ENCODE measurements around the gene HOXD3. TPM values are rescaled to one million over a fixed set of nuclear protein-coding genes. Genes with fewer than 3 reads are reported as not detected.

Gene HOXD3
- polyA plus RNA-seq, 1 of the 3 experiments (the other 2 are of a cell fraction): 0.81 TPM

DNA sequence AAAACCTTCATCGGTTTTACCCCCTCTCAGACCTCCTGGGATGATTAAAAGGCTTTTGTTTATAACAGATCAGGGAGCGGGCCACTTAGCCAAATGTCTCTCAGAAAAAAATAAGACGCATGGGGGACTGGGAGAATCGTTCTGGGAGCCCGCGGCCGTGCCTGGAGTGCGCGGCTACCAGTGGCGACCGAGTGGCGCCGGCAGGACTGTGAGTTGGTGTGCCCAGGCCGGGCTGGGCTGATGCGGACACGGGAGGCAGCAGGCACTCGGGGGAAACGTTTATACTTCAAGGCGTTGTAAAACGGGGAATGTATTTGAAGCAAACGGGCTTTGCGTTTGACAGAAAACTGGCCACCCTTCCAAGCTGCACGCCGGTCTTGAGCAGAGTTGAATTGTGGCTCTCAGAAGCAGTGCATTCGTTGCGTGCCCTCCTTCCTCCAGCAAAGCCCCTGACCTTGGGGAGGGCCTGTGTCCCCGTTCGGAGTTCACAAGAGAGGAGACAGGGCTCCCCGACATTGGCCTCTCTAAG lies 45.2 kb upstream of the HOXD3 start:
- no peak overlapping the region for H2AFZ ChIP-seq (ENCODE audit: low read depth)
- no peaks in the 10 kb centered on the region for H3K79me2 ChIP-seq (ENCODE audit: insufficient read depth)
- no peak overlapping the region; the same call in 1 of the 2 replicates for H3K4me2 ChIP-seq
- TF ChIP-seq, protein P1, sequence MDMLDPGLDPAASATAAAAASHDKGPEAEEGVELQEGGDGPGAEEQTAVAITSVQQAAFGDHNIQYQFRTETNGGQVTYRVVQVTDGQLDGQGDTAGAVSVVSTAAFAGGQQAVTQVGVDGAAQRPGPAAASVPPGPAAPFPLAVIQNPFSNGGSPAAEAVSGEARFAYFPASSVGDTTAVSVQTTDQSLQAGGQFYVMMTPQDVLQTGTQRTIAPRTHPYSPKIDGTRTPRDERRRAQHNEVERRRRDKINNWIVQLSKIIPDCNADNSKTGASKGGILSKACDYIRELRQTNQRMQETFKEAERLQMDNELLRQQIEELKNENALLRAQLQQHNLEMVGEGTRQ (IDR thresholded peaks at IDR 0.05; ENCODE audit: borderline replicate concordance, low read depth, low read length): no peak
- TF ChIP-seq CHD2 (IDR thresholded peaks at IDR 0.05; ENCODE audit: low read length, partially characterized antibody) (no peak), GATA2 (CRISPR knock-in tag; IDR thresholded peaks at IDR 0.05) (no peak), EP300 (IDR thresholded peaks at IDR 0.05; ENCODE audit: borderline replicate concordance in 1 of 2, low read depth in 1 of 2, low read length in 1 of 2) (no peak)
- TF ChIP-seq, protein P2, sequence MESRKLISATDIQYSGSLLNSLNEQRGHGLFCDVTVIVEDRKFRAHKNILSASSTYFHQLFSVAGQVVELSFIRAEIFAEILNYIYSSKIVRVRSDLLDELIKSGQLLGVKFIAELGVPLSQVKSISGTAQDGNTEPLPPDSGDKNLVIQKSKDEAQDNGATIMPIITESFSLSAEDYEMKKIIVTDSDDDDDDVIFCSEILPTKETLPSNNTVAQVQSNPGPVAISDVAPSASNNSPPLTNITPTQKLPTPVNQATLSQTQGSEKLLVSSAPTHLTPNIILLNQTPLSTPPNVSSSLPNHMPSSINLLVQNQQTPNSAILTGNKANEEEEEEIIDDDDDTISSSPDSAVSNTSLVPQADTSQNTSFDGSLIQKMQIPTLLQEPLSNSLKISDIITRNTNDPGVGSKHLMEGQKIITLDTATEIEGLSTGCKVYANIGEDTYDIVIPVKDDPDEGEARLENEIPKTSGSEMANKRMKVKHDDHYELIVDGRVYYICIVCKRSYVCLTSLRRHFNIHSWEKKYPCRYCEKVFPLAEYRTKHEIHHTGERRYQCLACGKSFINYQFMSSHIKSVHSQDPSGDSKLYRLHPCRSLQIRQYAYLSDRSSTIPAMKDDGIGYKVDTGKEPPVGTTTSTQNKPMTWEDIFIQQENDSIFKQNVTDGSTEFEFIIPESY (IDR thresholded peaks at IDR 0.05; ENCODE audit: borderline replicate concordance, low read depth): no peak
- TF ChIP-seq, protein P3, sequence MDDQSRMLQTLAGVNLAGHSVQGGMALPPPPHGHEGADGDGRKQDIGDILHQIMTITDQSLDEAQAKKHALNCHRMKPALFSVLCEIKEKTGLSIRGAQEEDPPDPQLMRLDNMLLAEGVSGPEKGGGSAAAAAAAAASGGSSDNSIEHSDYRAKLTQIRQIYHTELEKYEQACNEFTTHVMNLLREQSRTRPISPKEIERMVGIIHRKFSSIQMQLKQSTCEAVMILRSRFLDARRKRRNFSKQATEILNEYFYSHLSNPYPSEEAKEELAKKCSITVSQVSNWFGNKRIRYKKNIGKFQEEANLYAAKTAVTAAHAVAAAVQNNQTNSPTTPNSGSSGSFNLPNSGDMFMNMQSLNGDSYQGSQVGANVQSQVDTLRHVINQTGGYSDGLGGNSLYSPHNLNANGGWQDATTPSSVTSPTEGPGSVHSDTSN (IDR thresholded peaks at IDR 0.05): no peak
- TF ChIP-seq, protein P4, sequence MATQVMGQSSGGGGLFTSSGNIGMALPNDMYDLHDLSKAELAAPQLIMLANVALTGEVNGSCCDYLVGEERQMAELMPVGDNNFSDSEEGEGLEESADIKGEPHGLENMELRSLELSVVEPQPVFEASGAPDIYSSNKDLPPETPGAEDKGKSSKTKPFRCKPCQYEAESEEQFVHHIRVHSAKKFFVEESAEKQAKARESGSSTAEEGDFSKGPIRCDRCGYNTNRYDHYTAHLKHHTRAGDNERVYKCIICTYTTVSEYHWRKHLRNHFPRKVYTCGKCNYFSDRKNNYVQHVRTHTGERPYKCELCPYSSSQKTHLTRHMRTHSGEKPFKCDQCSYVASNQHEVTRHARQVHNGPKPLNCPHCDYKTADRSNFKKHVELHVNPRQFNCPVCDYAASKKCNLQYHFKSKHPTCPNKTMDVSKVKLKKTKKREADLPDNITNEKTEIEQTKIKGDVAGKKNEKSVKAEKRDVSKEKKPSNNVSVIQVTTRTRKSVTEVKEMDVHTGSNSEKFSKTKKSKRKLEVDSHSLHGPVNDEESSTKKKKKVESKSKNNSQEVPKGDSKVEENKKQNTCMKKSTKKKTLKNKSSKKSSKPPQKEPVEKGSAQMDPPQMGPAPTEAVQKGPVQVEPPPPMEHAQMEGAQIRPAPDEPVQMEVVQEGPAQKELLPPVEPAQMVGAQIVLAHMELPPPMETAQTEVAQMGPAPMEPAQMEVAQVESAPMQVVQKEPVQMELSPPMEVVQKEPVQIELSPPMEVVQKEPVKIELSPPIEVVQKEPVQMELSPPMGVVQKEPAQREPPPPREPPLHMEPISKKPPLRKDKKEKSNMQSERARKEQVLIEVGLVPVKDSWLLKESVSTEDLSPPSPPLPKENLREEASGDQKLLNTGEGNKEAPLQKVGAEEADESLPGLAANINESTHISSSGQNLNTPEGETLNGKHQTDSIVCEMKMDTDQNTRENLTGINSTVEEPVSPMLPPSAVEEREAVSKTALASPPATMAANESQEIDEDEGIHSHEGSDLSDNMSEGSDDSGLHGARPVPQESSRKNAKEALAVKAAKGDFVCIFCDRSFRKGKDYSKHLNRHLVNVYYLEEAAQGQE (IDR thresholded peaks at IDR 0.05; ENCODE audit: low read depth, low read length): no peak
- H3K9me2 ChIP-seq: no peaks in the 10 kb centered on the region
- no peak overlapping the region for H3K9ac ChIP-seq
- ChIA-PET POLR2A (interaction anchor here (1.1 kb wide), 1 partner anchor 525 kb away, joined by 4 read pairs; no protein-coding TSS in a partner anchor), CTCF (interaction anchor here (0.5 to 17.7 kb wide), 32 partner anchors 10 to 1084 kb away, joined by 3 to 264 read pairs (median 6); partner anchors contain the start of genes EVX2, HOXD12, HOXD13 and HOXD9)
- H3K27ac ChIP-seq (ENCODE audit: low read depth in 2 of 2, low read length in 1 of 2): no peak overlapping the region
- H3K9me3 ChIP-seq: no peaks in the 10 kb centered on the region
- no peaks in the 10 kb centered on the region for H4K20me1 ChIP-seq (ENCODE audit: insufficient read depth)
- H3K4me1 ChIP-seq (ENCODE audit: control insufficient read depth in 1 of 2, insufficient read depth in 2 of 2, low read depth in 1 of 2, low read length in 1 of 2): peaks cover 0 to 6% of the 10 kb centered on the region in 2 experiments; a peak in 2 of 4 replicates
- 49% methylated on average over 22 of the region's 29 CpGs for WGBS (ENCODE audit: low lambda C conversion rate)
- peaks cover 67% of the 10 kb centered on the region for H3K27me3 ChIP-seq (ENCODE audit: insufficient read depth)
- H3K36me3 ChIP-seq (replicated peaks in 1 of 2; ENCODE audit: control insufficient read depth in 1 of 2, insufficient read depth in 2 of 2, low read length in 1 of 2): no peaks in the 10 kb centered on the region
- no peak overlapping the region for H3K4me3 ChIP-seq (ENCODE audit: low read depth in 2 of 2, low read length in 1 of 2)
- DNase-seq: no peak
- H3F3A ChIP-seq (replicated peaks; ENCODE audit: insufficient read depth): peaks cover 3% of the 10 kb centered on the region
